Measurements from ENCODE around the gene TGFBR1. TPM values are rescaled to one million over a fixed set of nuclear protein-coding genes. Genes with fewer than 3 reads are reported as not detected.
"Not testable (repeated sequence)": the region's sequence is repeated elsewhere in the genome, so short reads cannot be mapped to it uniquely, and the experiment has no call there.

TGFBR1 gene
- total and polyA plus RNA-seq, 7 donors, result 5.3 to 25.7 (median 18.3) TPM

- Histone ChIP-seq H3K36me3 (ENCODE audit: insufficient read depth in 1 of 2, low read depth in 1 of 2) (no peaks in the 10 kb centered on the region), H3K4me1 (no peaks in the 10 kb centered on the region), H3K4me3 (no peak overlapping the region), H3K27ac (no peak overlapping the region), H3K27me3 (ENCODE audit: insufficient read depth in 3 of 3, low read length in 2 of 3) (no peaks in the 10 kb centered on the region), H3K9me3 (peaks cover 4% of the 10 kb centered on the region)
- no peak for DNase-seq
- TF ChIP-seq, protein P1, sequence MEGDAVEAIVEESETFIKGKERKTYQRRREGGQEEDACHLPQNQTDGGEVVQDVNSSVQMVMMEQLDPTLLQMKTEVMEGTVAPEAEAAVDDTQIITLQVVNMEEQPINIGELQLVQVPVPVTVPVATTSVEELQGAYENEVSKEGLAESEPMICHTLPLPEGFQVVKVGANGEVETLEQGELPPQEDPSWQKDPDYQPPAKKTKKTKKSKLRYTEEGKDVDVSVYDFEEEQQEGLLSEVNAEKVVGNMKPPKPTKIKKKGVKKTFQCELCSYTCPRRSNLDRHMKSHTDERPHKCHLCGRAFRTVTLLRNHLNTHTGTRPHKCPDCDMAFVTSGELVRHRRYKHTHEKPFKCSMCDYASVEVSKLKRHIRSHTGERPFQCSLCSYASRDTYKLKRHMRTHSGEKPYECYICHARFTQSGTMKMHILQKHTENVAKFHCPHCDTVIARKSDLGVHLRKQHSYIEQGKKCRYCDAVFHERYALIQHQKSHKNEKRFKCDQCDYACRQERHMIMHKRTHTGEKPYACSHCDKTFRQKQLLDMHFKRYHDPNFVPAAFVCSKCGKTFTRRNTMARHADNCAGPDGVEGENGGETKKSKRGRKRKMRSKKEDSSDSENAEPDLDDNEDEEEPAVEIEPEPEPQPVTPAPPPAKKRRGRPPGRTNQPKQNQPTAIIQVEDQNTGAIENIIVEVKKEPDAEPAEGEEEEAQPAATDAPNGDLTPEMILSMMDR (IDR thresholded peaks at IDR 0.05), result no peak
- intact Hi-C loops (cut with DNase I), result no loop called here
- ATAC-seq, result no peak
- 80 to 85% (median 85%) methylated on average over 2 of the region's 2 CpGs for WGBS, 3 donors
Observed at GRCh38 chr9:99193466-99193821, 88.5 kb downstream of the TGFBR1 start.

DNA sequence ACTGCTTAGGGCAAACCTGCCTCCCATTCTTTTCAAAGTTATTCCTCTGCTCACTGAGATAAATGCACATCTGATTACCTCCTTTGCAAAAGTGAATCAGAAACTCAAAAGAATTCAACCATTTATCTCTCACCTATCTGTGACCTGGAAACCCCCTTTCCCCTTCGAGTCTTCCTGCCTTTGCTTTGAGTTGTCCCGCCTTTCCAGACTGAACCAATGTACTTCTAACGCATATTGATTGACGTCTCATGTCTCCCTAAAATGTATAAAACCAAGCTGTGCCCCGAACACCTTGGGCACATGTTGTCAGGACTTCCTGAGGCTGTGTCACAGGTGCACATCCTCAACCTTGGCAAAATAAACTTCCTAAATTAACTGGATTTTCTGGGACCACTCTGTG lies 91.6 kb downstream of the TGFBR1 start:
- H3K27ac ChIP-seq; H3K4me3 ChIP-seq; H3K9me3 ChIP-seq; H3K4me1 ChIP-seq; intact Hi-C loops (cut with DNase I); ATAC-seq; H3K36me3 ChIP-seq (ENCODE audit: insufficient read depth in 1 of 2, low read depth in 1 of 2); DNase-seq; H3K27me3 ChIP-seq (ENCODE audit: insufficient read depth in 3 of 3, low read length in 2 of 3): not testable (repeated sequence)
- 85 to 87% (median 87%) methylated on average over 5 of the region's 5 CpGs for WGBS, 3 donors

GRCh38 chr9:99197124-99197630 lies 92.3 kb downstream of the TGFBR1 start:
- ATAC-seq (no peak), DNase-seq (no peak)
- H3K4me3 ChIP-seq, result no peak overlapping the region
- no peaks in the 10 kb centered on the region for H3K27me3 ChIP-seq (ENCODE audit: insufficient read depth in 3 of 3, low read length in 2 of 3)
- no peaks in the 10 kb centered on the region for H3K36me3 ChIP-seq (ENCODE audit: insufficient read depth in 1 of 2, low read depth in 1 of 2)
- intact Hi-C loops (cut with DNase I), result no loop called here
- no peak overlapping the region for H3K27ac ChIP-seq
- peaks cover 4% of the 10 kb centered on the region for H3K9me3 ChIP-seq
- H3K4me1 ChIP-seq, result no peaks in the 10 kb centered on the region
- WGBS, 3 donors, result 83 to 91% (median 85%) methylated on average over 3 of the region's 3 CpGs
- TF ChIP-seq, protein P1 (IDR thresholded peaks at IDR 0.05), result no peak

GRCh38 chr9:99197987-99198386 lies 93.1 kb downstream of the TGFBR1 start:
- intact Hi-C loops (cut with DNase I), result no loop called here
- ATAC-seq (no peak), DNase-seq (no peak)
- Histone ChIP-seq H3K27me3 (ENCODE audit: insufficient read depth in 3 of 3, low read length in 2 of 3) (no peaks in the 10 kb centered on the region), H3K27ac (no peak overlapping the region), H3K4me3 (no peak overlapping the region), H3K4me1 (no peaks in the 10 kb centered on the region), H3K9me3 (peaks cover 4% of the 10 kb centered on the region), H3K36me3 (ENCODE audit: insufficient read depth in 1 of 2, low read depth in 1 of 2) (no peaks in the 10 kb centered on the region)
- WGBS, 3 donors, result 60 to 67% (median 67%) methylated on average over 9 of the region's 9 CpGs
- TF ChIP-seq, protein P1 (IDR thresholded peaks at IDR 0.05), result no peak

- no peaks in the 10 kb centered on the region for H3K27me3 ChIP-seq (ENCODE audit: insufficient read depth in 3 of 3, low read length in 2 of 3)
- DNase-seq (no peak), ATAC-seq (no peak)
- intact Hi-C loops (cut with DNase I), result no loop called here
- TF ChIP-seq, protein P1 (IDR thresholded peaks at IDR 0.05), result no peak
- no peaks in the 10 kb centered on the region for H3K9me3 ChIP-seq
- H3K4me1 ChIP-seq, result no peaks in the 10 kb centered on the region
- 88 to 92% (median 89%) methylated on average over 8 of the region's 8 CpGs for WGBS, 3 donors
- no peaks in the 10 kb centered on the region for H3K36me3 ChIP-seq (ENCODE audit: insufficient read depth in 1 of 2, low read depth in 1 of 2)
- H3K27ac ChIP-seq, result no peak overlapping the region
- no peak overlapping the region for H3K4me3 ChIP-seq
Observed at GRCh38 chr9:99199938-99200539, 95.1 kb downstream of the TGFBR1 start.
